Measurements from ENCODE around the gene MSN. TPM values are rescaled to one million over a fixed set of nuclear protein-coding genes. Genes with fewer than 3 reads are reported as not detected.

The MSN gene
- total and polyA plus RNA-seq, 9 donors, result 60.1 to 342 (median 160) TPM

- H3K9me3 ChIP-seq, result no peaks in the 10 kb centered on the region
- no peak overlapping the region for H3K27ac ChIP-seq
- DNase-seq, result no peak
- 58 to 70% (median 59%) methylated on average over 5 of the region's 5 CpGs for WGBS, 3 donors
- no peaks in the 10 kb centered on the region for H3K36me3 ChIP-seq
- H3K4me1 ChIP-seq (ENCODE audit: insufficient read depth), result peaks cover 4% of the 10 kb centered on the region
- H3K4me3 ChIP-seq, result no peak overlapping the region
- TF ChIP-seq EP300 (IDR thresholded peaks at IDR 0.05), result no peak
- TF ChIP-seq POLR2A (IDR thresholded peaks at IDR 0.05), result no peak
- no peak for TF ChIP-seq CTCF (IDR thresholded peaks at IDR 0.05)
- H3K27me3 ChIP-seq, result no peaks in the 10 kb centered on the region
- intact Hi-C loops (cut with DNase I), result loop anchor here in 1 of 4 donors (10.0 kb wide), 1 partner anchor 111 kb away; no protein-coding TSS in a partner anchor
Measured at GRCh38 chrX:65705439-65705838, 38.0 kb downstream of the MSN start.

GRCh38 chrX:65706041-65706828 is 38.8 kb downstream of the MSN start:
- no peak for DNase-seq

GRCh38 chrX:65707151-65707550 is 39.7 kb downstream of the MSN start:
- 42 to 54% (median 50%) methylated on average over 2 of the region's 2 CpGs for WGBS, 3 donors
- no peak for DNase-seq
- Histone ChIP-seq H3K27me3 (no peaks in the 10 kb centered on the region), H3K4me1 (ENCODE audit: insufficient read depth) (peaks cover 4% of the 10 kb centered on the region), H3K36me3 (no peaks in the 10 kb centered on the region), H3K4me3 (no peak overlapping the region), H3K9me3 (no peaks in the 10 kb centered on the region), H3K27ac (no peak overlapping the region)
- no peak for TF ChIP-seq POLR2A (IDR thresholded peaks at IDR 0.05)
- TF ChIP-seq CTCF (IDR thresholded peaks at IDR 0.05), result no peak
- TF ChIP-seq EP300 (IDR thresholded peaks at IDR 0.05), result no peak
- intact Hi-C loops (cut with DNase I), result loop anchor here in 1 of 4 donors (10.0 kb wide), 1 partner anchor 112 kb away; no protein-coding TSS in a partner anchor

More at GRCh38 chrX:65706041-65706828, 38.8 kb downstream of the MSN start:
- WGBS, 3 donors, result 54 to 58% (median 58%) methylated on average over 5 of the region's 5 CpGs
- TF ChIP-seq POLR2A (IDR thresholded peaks at IDR 0.05) (no peak), EP300 (IDR thresholded peaks at IDR 0.05) (no peak), CTCF (IDR thresholded peaks at IDR 0.05) (no peak)
- intact Hi-C loops (cut with DNase I), result loop anchor here in 1 of 4 donors (10.0 kb wide), 1 partner anchor 111 kb away; no protein-coding TSS in a partner anchor
- Histone ChIP-seq H3K4me3 (no peak overlapping the region), H3K27ac (no peak overlapping the region), H3K9me3 (no peaks in the 10 kb centered on the region), H3K36me3 (no peaks in the 10 kb centered on the region), H3K4me1 (ENCODE audit: insufficient read depth) (peaks cover 4% of the 10 kb centered on the region), H3K27me3 (no peaks in the 10 kb centered on the region)

- Histone ChIP-seq H3K36me3 (no peaks in the 10 kb centered on the region), H3K4me1 (ENCODE audit: insufficient read depth) (peaks cover 2% of the 10 kb centered on the region), H3K27ac (no peak overlapping the region), H3K27me3 (no peaks in the 10 kb centered on the region), H3K4me3 (no peak overlapping the region), H3K9me3 (no peaks in the 10 kb centered on the region)
- intact Hi-C loops (cut with DNase I), result no loop called here
- TF ChIP-seq POLR2A (IDR thresholded peaks at IDR 0.05), result no peak
- no peak for TF ChIP-seq EP300 (IDR thresholded peaks at IDR 0.05)
- no peak for TF ChIP-seq CTCF (IDR thresholded peaks at IDR 0.05)
- DNase-seq, result no peak
- WGBS, 3 donors, result 74 to 78% (median 75%) methylated on average over 6 of the region's 6 CpGs
Measured at GRCh38 chrX:65712005-65712806, 44.8 kb downstream of the MSN start.
